Activated CD8-positive, alpha-beta memory T cell treated with anti-CD3 and anti-CD28 coated beads, Interleukin-2, amount 50 U/mL, for 1 hour (primary cell): ENCODE data around the gene PHF12.

Source experiments
- DNase-seq: peaks from one replicate; pipeline ENCODE4 v3.0.0-alpha.2; 2020; ENCODE audit errors: extremely low read depth

Gene PHF12

GRCh38 chr17:28954886-28955285 lies 3.6 kb upstream of the PHF12 start:
- no peak for DNase-seq

GRCh38 chr17:28953444-28954118 lies 2.3 kb upstream of the PHF12 start:
- no peak for DNase-seq

GRCh38 chr17:28951991-28952975 lies 965 bp upstream of the PHF12 start:
- DNase-seq: peak; percentile 98

- DNase-seq: no peak
Measured at GRCh38 chr17:28950752-28951427, 428 bp downstream of the PHF12 start.

GRCh38 chr17:28950017-28950751 lies 1.1 kb downstream of the PHF12 start:
- no peak for DNase-seq

GRCh38 chr17:28949185-28950016 lies 1.9 kb downstream of the PHF12 start:
- no peak for DNase-seq

- DNase-seq: no peak
Measured at GRCh38 chr17:28948873-28949184, 2.5 kb downstream of the PHF12 start.

- DNase-seq: no peak
Measured at GRCh38 chr17:28948342-28948741, 3.0 kb downstream of the PHF12 start.

GRCh38 chr17:28947639-28948038 lies 3.7 kb downstream of the PHF12 start:
- no peak for DNase-seq

- no peak for DNase-seq
Measured at GRCh38 chr17:28946239-28946638, 5.1 kb downstream of the PHF12 start.

GRCh38 chr17:28944862-28945741 lies 6.2 kb downstream of the PHF12 start:
- no peak for DNase-seq

- DNase-seq: no peak
Measured at GRCh38 chr17:28944343-28944742, 7.0 kb downstream of the PHF12 start.

- DNase-seq: no peak
Measured at GRCh38 chr17:28942925-28943324, 8.4 kb downstream of the PHF12 start.

- no peak for DNase-seq
Measured at GRCh38 chr17:28941251-28941650, 10.1 kb downstream of the PHF12 start.

GRCh38 chr17:28940675-28941074 lies 10.6 kb downstream of the PHF12 start:
- DNase-seq: no peak

GRCh38 chr17:28940142-28940541 lies 11.2 kb downstream of the PHF12 start:
- no peak for DNase-seq

GRCh38 chr17:28938552-28938951 lies 12.8 kb downstream of the PHF12 start:
- DNase-seq: no peak

GRCh38 chr17:28937044-28937729 lies 14.1 kb downstream of the PHF12 start:
- no peak for DNase-seq

GRCh38 chr17:28935744-28936460 lies 15.4 kb downstream of the PHF12 start:
- no peak for DNase-seq
